Measurements from ENCODE around the gene TSEN34.
"Not testable (repeated sequence)": the region's sequence is repeated elsewhere in the genome, so short reads cannot be mapped to it uniquely, and the experiment has no call there.

GRCh38 chr19:54219702-54220101, 28.6 kb downstream of the TSEN34 start:
- not testable (repeated sequence) for TF ChIP-seq CTCF (IDR thresholded peaks at IDR 0.05 in 4 of 5, conservative IDR thresholded peaks at IDR 0.05 in 1 of 5); POLR2A (IDR thresholded peaks at IDR 0.05)
